Measurements from ENCODE around the gene RTP3. TPM values are rescaled to one million over a fixed set of nuclear protein-coding genes. Genes with fewer than 3 reads are reported as not detected.

Gene RTP3
- total RNA-seq, 1 donor from 2014 or later = not detected

DNA sequence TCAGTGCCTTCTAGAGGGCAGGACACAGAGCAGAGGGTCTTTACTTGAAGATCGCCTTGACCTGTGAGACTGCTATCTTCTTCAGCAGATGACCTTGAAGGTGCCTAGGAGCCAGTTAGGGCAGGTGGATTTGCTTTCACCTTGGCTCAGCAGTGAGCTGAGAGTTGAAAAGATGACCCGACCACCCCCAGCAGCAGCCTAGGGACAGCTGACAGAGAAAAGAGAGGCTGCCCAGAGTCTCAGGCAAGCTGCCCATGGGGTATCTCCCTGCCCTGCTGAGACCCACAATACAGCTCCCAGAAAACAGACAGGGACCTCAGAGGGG, 32.6 kb upstream of the RTP3 start:
- Mint-ChIP-seq H3K4me1 (ENCODE audit: unreplicated experiment) (no peaks in the 10 kb centered on the region), H3K9me3 (ENCODE audit: unreplicated experiment) (peaks cover 4% of the 10 kb centered on the region), H3K4me3 (ENCODE audit: unreplicated experiment) (no peak overlapping the region), H3K36me3 (ENCODE audit: unreplicated experiment) (no peaks in the 10 kb centered on the region), H3K27me3 (ENCODE audit: unreplicated experiment) (peaks cover 27% of the 10 kb centered on the region), H3K27ac (ENCODE audit: unreplicated experiment) (no peak overlapping the region)
- DNase-seq (ENCODE audit: extremely low spot score, unreplicated experiment) = peak; percentile 30
- TF ChIP-seq, protein P1, sequence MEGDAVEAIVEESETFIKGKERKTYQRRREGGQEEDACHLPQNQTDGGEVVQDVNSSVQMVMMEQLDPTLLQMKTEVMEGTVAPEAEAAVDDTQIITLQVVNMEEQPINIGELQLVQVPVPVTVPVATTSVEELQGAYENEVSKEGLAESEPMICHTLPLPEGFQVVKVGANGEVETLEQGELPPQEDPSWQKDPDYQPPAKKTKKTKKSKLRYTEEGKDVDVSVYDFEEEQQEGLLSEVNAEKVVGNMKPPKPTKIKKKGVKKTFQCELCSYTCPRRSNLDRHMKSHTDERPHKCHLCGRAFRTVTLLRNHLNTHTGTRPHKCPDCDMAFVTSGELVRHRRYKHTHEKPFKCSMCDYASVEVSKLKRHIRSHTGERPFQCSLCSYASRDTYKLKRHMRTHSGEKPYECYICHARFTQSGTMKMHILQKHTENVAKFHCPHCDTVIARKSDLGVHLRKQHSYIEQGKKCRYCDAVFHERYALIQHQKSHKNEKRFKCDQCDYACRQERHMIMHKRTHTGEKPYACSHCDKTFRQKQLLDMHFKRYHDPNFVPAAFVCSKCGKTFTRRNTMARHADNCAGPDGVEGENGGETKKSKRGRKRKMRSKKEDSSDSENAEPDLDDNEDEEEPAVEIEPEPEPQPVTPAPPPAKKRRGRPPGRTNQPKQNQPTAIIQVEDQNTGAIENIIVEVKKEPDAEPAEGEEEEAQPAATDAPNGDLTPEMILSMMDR (IDR thresholded peaks at IDR 0.05) = no peak

DNA sequence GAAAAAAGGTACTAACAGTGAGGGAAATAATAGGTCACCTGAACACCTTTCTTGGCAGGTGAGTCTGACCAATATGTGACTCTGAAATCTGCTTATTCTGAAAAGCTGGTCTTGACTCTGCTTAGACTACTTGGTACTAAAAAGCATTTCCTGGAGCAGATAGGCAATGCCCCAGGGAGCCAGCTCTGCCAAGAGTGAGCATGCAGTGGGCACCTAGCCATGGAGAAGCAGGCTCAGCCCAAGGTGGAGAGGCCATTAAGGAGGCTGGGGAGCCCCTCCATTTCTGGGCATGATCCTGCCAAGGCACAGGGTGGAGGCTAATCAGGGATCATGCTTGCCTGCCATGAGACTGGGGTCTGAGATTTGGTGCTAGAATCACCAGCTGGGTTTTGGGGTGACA, 31.5 kb upstream of the RTP3 start:
- TF ChIP-seq, protein P1 (IDR thresholded peaks at IDR 0.05) = no peak
- H3K36me3 Mint-ChIP-seq (ENCODE audit: unreplicated experiment) = no peaks in the 10 kb centered on the region
- H3K4me3 Mint-ChIP-seq (ENCODE audit: unreplicated experiment) = no peak overlapping the region
- peak; percentile 38 for DNase-seq (ENCODE audit: extremely low spot score, unreplicated experiment)
- H3K9me3 Mint-ChIP-seq (ENCODE audit: unreplicated experiment) = peaks cover 3% of the 10 kb centered on the region
- H3K27me3 Mint-ChIP-seq (ENCODE audit: unreplicated experiment) = peaks cover 23% of the 10 kb centered on the region
- H3K4me1 Mint-ChIP-seq (ENCODE audit: unreplicated experiment) = no peaks in the 10 kb centered on the region
- H3K27ac Mint-ChIP-seq (ENCODE audit: unreplicated experiment) = no peak overlapping the region

DNA sequence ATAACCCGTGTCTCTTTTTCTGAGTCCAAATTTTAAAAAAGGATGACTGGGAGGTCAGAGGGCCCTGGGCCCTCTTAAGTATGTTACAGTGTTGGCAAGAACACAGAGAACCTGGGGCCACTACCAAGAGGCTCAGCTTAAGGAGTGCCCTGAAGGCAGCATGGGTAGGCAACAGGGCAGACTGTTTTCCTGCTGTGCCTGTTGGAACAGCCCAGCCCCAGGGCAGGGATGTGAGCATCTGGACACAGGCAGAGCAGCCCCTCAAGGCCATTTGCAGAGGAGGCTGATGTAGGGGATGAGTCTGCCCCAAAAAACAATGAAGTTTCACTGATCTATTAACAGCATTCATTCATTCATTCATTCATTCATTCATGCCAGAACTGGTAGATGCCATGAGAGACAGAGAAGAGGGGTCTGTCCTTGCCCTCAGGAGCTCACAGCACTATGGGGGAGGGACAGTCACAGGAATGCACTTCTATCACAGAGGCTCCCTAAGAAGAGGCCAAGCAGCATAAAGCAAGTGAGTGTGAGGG, 30.8 kb upstream of the RTP3 start:
- H3K27me3 Mint-ChIP-seq (ENCODE audit: unreplicated experiment) = peaks cover 24% of the 10 kb centered on the region
- H3K4me1 Mint-ChIP-seq (ENCODE audit: unreplicated experiment) = no peaks in the 10 kb centered on the region
- H3K4me3 Mint-ChIP-seq (ENCODE audit: unreplicated experiment) = no peak overlapping the region
- no peaks in the 10 kb centered on the region for H3K9me3 Mint-ChIP-seq (ENCODE audit: unreplicated experiment)
- H3K36me3 Mint-ChIP-seq (ENCODE audit: unreplicated experiment) = no peaks in the 10 kb centered on the region
- no peak overlapping the region for H3K27ac Mint-ChIP-seq (ENCODE audit: unreplicated experiment)
- TF ChIP-seq, protein P1 (IDR thresholded peaks at IDR 0.05) = no peak
- peak; percentile 53 for DNase-seq (ENCODE audit: extremely low spot score, unreplicated experiment)

DNA sequence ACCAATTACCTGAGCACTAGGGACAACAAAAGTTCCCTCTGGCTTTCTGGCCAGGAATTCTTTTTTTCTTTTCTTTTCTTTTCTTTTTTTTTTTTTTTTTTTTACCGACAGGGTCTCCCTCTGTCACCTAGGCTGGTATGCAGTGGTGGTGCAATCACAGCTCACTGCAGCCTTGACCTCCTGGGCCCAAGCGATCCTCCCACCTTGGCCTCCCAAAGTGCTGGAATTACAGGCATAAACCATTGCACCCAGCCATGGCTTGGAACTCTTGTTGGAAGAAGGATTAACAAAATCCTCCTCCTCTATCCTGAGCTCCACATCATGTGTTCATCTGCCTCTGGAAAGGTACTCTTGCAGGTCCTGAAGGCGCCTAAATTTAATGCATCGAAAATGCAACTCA, 30.2 kb upstream of the RTP3 start:
- H3K4me1 Mint-ChIP-seq (ENCODE audit: unreplicated experiment) = no peaks in the 10 kb centered on the region
- H3K4me3 Mint-ChIP-seq (ENCODE audit: unreplicated experiment) = no peak overlapping the region
- peaks cover 22% of the 10 kb centered on the region for H3K27me3 Mint-ChIP-seq (ENCODE audit: unreplicated experiment)
- no peak overlapping the region for H3K27ac Mint-ChIP-seq (ENCODE audit: unreplicated experiment)
- H3K9me3 Mint-ChIP-seq (ENCODE audit: unreplicated experiment) = no peaks in the 10 kb centered on the region
- no peaks in the 10 kb centered on the region for H3K36me3 Mint-ChIP-seq (ENCODE audit: unreplicated experiment)
- TF ChIP-seq, protein P1 (IDR thresholded peaks at IDR 0.05) = no peak
- DNase-seq (ENCODE audit: extremely low spot score, unreplicated experiment) = peak; percentile 40

- DNase-seq (ENCODE audit: extremely low spot score, unreplicated experiment) = peak; percentile 57
- Mint-ChIP-seq H3K4me3 (ENCODE audit: unreplicated experiment) (no peak overlapping the region), H3K27ac (ENCODE audit: unreplicated experiment) (no peak overlapping the region), H3K36me3 (ENCODE audit: unreplicated experiment) (no peaks in the 10 kb centered on the region), H3K9me3 (ENCODE audit: unreplicated experiment) (peaks cover under 1% of the 10 kb centered on the region), H3K4me1 (ENCODE audit: unreplicated experiment) (no peaks in the 10 kb centered on the region), H3K27me3 (ENCODE audit: unreplicated experiment) (peaks cover 34% of the 10 kb centered on the region)
- TF ChIP-seq, protein P1 (IDR thresholded peaks at IDR 0.05) = no peak
These were observed 28.8 kb upstream of the RTP3 start for GRCh38 chr3:46468753-46469600.

Measured in osteocyte (in vitro differentiated cells).